GM23248 (cell line): Measurements from ENCODE around the gene CFAP299. TPM values are rescaled to one million over a fixed set of nuclear protein-coding genes. Genes with fewer than 3 reads are reported as not detected.

ENCODE experiments used
- DNase-seq: peaks from one replicate; pipeline ENCODE4 v3.0.0-alpha.2; 2015
- H2AFZ ChIP-seq: fragments of 200-600 bp; sonication (generic); 2 replicates; pipeline ENCODE4 v1.6.1; 2016; ENCODE audit warnings: antibody characterized with exemption
- H3F3A ChIP-seq: fragments of 200-600 bp; sonication (generic); 2 replicates; pipeline ENCODE4 v1.6.1; 2016; ENCODE audit warnings: mild to moderate bottlenecking, antibody characterized with exemption, mixed run types; ENCODE audit not compliant: insufficient read depth
- H3K27ac ChIP-seq: fragments of 200-600 bp; sonication (generic); 2 replicates; pipeline ENCODE4 v1.5.1; 2016; ENCODE audit warnings: mild to moderate bottlenecking
- H3K27me3 ChIP-seq: fragments of 200-600 bp; sonication (generic); replicated peaks from 2 replicates; pipeline ENCODE4 v1.6.1; 2016; ENCODE audit warnings: mild to moderate bottlenecking; ENCODE audit not compliant: insufficient read depth
- H3K36me3 ChIP-seq: fragments of 200-600 bp; sonication (generic); 2 replicates; pipeline ENCODE4 v1.6.1; 2016; ENCODE audit warnings: low read depth, mild to moderate bottlenecking
- H3K4me1 ChIP-seq: fragments of 200-600 bp; sonication (generic); 2 replicates; pipeline ENCODE4 v1.6.1; 2016; ENCODE audit warnings: mild to moderate bottlenecking; ENCODE audit not compliant: insufficient read depth
- H3K4me2 ChIP-seq: fragments of 200-600 bp; sonication (generic); one replicate; pipeline ENCODE4 v1.6.1; 2016; ENCODE audit warnings: mild to moderate bottlenecking; ENCODE audit not compliant: unreplicated experiment
- H3K4me3 ChIP-seq: fragments of 200-600 bp; sonication (generic); 2 replicates; pipeline ENCODE4 v1.5.1; 2016; ENCODE audit warnings: mild to moderate bottlenecking
- H3K79me2 ChIP-seq: fragments of 200-600 bp; sonication (generic); 2 replicates; pipeline ENCODE4 v1.6.1; 2016; ENCODE audit warnings: mild to moderate bottlenecking; ENCODE audit not compliant: insufficient read depth
- H3K9ac ChIP-seq: fragments of 200-600 bp; sonication (generic); 2 replicates; pipeline ENCODE4 v1.6.1; 2016; ENCODE audit warnings: mild to moderate bottlenecking
- H3K9me2 ChIP-seq: fragments of 200-600 bp; sonication (generic); 2 replicates; pipeline ENCODE4 v1.6.1; 2016; ENCODE audit warnings: mixed run types, mild to moderate bottlenecking, moderate library complexity; ENCODE audit not compliant: insufficient read depth
- H3K9me3 ChIP-seq: fragments of 200-600 bp; sonication (generic); one replicate; pipeline ENCODE4 v1.6.1; 2017; ENCODE audit warnings: low read depth
- H4K20me1 ChIP-seq: fragments of 200-600 bp; sonication (generic); 2 replicates; pipeline ENCODE4 v1.6.0; 2016; ENCODE audit not compliant: insufficient read depth
- EZH2 ChIP-seq: fragments of 200-600 bp; sonication (generic); IDR thresholded peaks from 2 replicates; pipeline ENCODE4 v1.6.1; 2018; ENCODE audit warnings: antibody characterized with exemption, mild to moderate bottlenecking; ENCODE audit not compliant: insufficient read depth, poor library complexity, severe bottlenecking
- EZH2phosphoT487 ChIP-seq: fragments of 200-600 bp; sonication (generic); IDR thresholded peaks from 2 replicates; pipeline ENCODE4 v1.6.1; 2018; ENCODE audit warnings: antibody characterized with exemption, moderate library complexity, mild to moderate bottlenecking, low read depth; ENCODE audit not compliant: insufficient read depth
- WGBS, 2 experiments: methylation state at CpG; one replicate each; pipeline ENCODE4 v1.1.6; 2015 to 2017; ENCODE audit warnings: low lambda C conversion rate in 2 of 2, low coverage in 1 of 2; ENCODE audit errors: missing lambda C conversion rate in 2 of 2; 5-methylcytosine and 5-hydroxymethylcytosine counted together
- in situ Hi-C: fragments of 300-500 bp; cut with MboI; formaldehyde crosslinking; loops from 2 replicates; pipeline ENCODE4 v1.15.0; 2020
- polyA plus RNA-seq: library from polyadenylated mRNA; unstranded; fragments of >200 nt; fragmentation: Nextera tagmentation; extraction: Ambion mirVana; gene quantifications from 2 replicates; pipeline ENCODE4 v1.2.1, GENCODE V29; 2016
- total RNA-seq: library from RNA; depleted of rRNA; stranded (reverse); fragments of >200 nt; shearing (Covaris generic); gene quantifications from 2 replicates; pipeline ENCODE4 v1.2.3, GENCODE V29; 2014

Gene CFAP299
- total and polyA plus RNA-seq, 2 experiments from 2014 or later, result 1.0 to 1.1 TPM

DNA sequence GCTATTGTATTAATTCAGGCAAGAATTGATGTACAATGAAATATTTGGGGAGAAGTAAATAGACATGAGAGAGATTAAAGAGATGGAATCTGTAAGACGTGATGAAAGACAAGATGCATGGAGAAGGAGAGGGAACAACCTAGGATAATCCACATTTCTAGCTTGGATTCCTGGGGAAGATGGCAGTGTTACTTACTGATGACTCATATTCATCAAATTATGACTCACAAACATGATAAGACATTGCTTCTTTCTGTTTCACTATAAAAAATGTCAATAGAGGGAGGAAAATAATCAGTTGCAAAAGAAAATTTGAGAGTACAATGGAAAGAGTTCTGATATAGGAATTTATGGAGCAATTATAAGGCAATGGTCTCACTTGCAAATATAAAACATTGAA, 590.9 kb downstream of the CFAP299 start:
- Histone ChIP-seq H3K36me3 (no peaks in the 10 kb centered on the region), H3K4me1 (0 out of 2 replicates have a peak, but pooled peaks cover 6% of the 10 kb centered on the region), H2AFZ (no peak overlapping the region), H3K9ac (no peak overlapping the region), H3K4me2 (no peak overlapping the region), H3K9me3 (no peaks in the 10 kb centered on the region), H3F3A (no peaks in the 10 kb centered on the region), H3K27ac (no peak overlapping the region), H3K9me2 (no peaks in the 10 kb centered on the region), H3K27me3 (no peaks in the 10 kb centered on the region), H3K4me3 (no peak overlapping the region), H3K79me2 (no peaks in the 10 kb centered on the region), H4K20me1 (no peaks in the 10 kb centered on the region)
- in situ Hi-C loops, result no loop called here
- DNase-seq, result peak; percentile 24
- WGBS, 2 experiments, result 100% methylated on average over 1 of the region's 1 CpG
- TF ChIP-seq EZH2phosphoT487, result no peak

DNA sequence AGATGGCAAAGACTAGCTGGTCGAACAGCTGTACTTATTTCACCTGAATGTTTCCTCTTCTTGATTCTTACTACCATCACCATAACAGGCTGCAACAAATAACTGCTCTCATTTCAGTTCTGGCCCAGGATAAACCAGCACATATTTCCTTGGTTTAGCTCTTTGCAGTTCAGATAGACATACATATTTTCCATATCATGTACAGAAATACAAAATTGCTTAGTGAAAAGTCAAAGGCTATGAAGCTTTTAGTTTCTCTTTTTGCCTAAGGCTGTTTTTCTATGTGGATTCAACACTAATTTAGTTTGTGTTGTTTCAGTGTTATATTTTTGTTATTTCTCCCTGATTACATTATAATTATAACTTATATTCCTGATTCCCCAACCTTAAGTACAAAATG, 591.4 kb downstream of the CFAP299 start:
- no peaks in the 10 kb centered on the region for H3K79me2 ChIP-seq
- no peak overlapping the region for H2AFZ ChIP-seq
- DNase-seq, result no peak
- no peak overlapping the region for H3K27ac ChIP-seq
- no peaks in the 10 kb centered on the region for H3K36me3 ChIP-seq
- WGBS, 2 experiments, result 88 to 90% methylated on average over 1 of the region's 1 CpG
- in situ Hi-C loops, result no loop called here
- H4K20me1 ChIP-seq, result no peaks in the 10 kb centered on the region
- H3K4me1 ChIP-seq, result 0 out of 2 replicates have a peak, but pooled peaks cover 6% of the 10 kb centered on the region
- H3K4me2 ChIP-seq, result no peak overlapping the region
- TF ChIP-seq EZH2phosphoT487 (no peak), EZH2 (no peak)
- no peaks in the 10 kb centered on the region for H3K27me3 ChIP-seq
- no peaks in the 10 kb centered on the region for H3K9me3 ChIP-seq
- no peaks in the 10 kb centered on the region for H3K9me2 ChIP-seq
- no peak overlapping the region for H3K9ac ChIP-seq
- no peak overlapping the region for H3K4me3 ChIP-seq
- H3F3A ChIP-seq, result no peaks in the 10 kb centered on the region

DNA sequence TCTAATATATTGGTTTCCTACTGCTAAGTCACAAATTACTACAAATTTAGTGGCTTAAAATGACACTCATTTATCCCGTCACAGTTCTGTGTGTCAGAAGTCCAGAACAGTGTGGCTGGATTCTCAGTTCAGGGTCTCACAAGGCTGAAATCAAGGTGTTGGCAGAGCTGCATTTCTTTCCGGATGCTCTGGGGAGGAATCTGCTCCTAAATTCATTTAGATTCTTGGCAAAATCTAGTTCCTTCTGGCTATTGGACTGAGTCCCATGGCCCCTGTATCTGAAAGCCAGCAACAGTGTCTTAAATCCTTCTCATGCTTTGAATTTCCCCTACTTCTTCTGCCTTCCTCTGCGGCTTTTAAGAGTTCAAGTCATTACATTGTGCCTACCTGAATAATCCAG, 591.9 kb downstream of the CFAP299 start:
- Histone ChIP-seq H3K9me2 (no peaks in the 10 kb centered on the region), H3K27ac (no peak overlapping the region), H2AFZ (no peak overlapping the region), H3K4me3 (no peak overlapping the region), H3F3A (no peaks in the 10 kb centered on the region), H3K27me3 (no peaks in the 10 kb centered on the region), H3K9ac (no peak overlapping the region), H3K4me1 (0 out of 2 replicates have a peak, but pooled peaks cover 6% of the 10 kb centered on the region), H3K9me3 (no peaks in the 10 kb centered on the region), H4K20me1 (no peaks in the 10 kb centered on the region), H3K4me2 (no peak overlapping the region), H3K79me2 (no peaks in the 10 kb centered on the region), H3K36me3 (no peaks in the 10 kb centered on the region)
- TF ChIP-seq EZH2phosphoT487, result no peak
- TF ChIP-seq EZH2, result no peak
- in situ Hi-C loops, result no loop called here
- 78 to 84% methylated on average over 3 of the region's 3 CpGs for WGBS, 2 experiments
- DNase-seq, result no peak

DNA sequence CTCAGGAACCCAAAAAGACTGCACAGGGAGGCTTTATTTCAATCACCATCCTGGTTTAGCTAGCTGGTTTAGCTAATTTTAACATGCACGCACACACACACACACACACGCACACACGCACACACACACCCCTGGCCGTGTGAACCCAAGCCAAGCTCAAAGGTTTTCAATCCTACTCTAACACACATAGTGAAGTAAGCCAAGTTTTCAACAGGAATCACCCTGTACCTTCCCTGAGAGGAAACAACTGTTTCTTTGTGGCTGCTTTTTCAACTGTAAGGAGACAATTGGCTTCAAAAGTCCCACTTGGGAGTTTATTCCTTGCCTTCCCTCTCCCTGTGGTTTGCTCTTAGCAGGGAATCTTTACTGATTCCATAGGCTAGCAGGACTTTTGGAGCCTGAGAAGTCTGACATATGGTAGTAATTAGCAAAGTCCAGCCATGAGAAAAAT, 596.1 kb downstream of the CFAP299 start:
- H3K79me2 ChIP-seq, result no peaks in the 10 kb centered on the region
- no peaks in the 10 kb centered on the region for H3K9me3 ChIP-seq
- TF ChIP-seq EZH2phosphoT487 (no peak), EZH2 (no peak)
- H3K9me2 ChIP-seq, result no peaks in the 10 kb centered on the region
- in situ Hi-C loops, result no loop called here
- no peak overlapping the region for H3K9ac ChIP-seq
- H3F3A ChIP-seq, result no peaks in the 10 kb centered on the region
- no peak overlapping the region for H3K4me3 ChIP-seq
- H3K36me3 ChIP-seq, result no peaks in the 10 kb centered on the region
- no peak overlapping the region for H3K27ac ChIP-seq
- WGBS, 2 experiments, result 64 to 67% methylated on average over 4 of the region's 4 CpGs
- DNase-seq, result peak; percentile 4
- H2AFZ ChIP-seq, result no peak overlapping the region
- H4K20me1 ChIP-seq, result no peaks in the 10 kb centered on the region
- no peak overlapping the region for H3K4me2 ChIP-seq
- no peaks in the 10 kb centered on the region for H3K27me3 ChIP-seq
- 0 out of 2 replicates have a peak, but pooled peaks cover 6% of the 10 kb centered on the region for H3K4me1 ChIP-seq

DNA sequence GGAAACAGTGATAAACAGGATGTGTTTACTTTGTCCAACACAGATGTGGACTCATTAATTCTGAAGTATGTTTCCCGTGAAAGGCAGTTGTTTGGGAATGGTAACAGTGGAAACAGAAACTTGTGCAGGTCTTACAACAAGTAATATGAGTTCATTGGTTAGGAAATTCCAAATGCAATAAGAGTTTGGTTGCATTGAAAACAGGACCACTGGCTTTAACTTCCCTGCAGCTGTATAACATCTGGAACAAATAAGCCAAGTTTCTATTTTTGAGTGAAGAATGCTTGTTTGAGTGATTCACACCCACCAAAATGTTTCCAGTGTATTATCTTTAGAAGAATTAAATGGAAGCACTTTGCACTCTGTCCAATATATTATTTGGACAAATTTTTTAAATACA, 612.6 kb downstream of the CFAP299 start:
- Histone ChIP-seq H3K27ac (no peak overlapping the region), H2AFZ (no peak overlapping the region), H3F3A (no peaks in the 10 kb centered on the region), H3K9ac (no peak overlapping the region), H4K20me1 (no peaks in the 10 kb centered on the region), H3K4me3 (no peak overlapping the region), H3K79me2 (no peaks in the 10 kb centered on the region), H3K36me3 (no peaks in the 10 kb centered on the region), H3K4me2 (peak overlapping the region; percentile 32), H3K27me3 (no peaks in the 10 kb centered on the region), H3K4me1 (peaks cover 20% of the 10 kb centered on the region), H3K9me3 (no peaks in the 10 kb centered on the region), H3K9me2 (no peaks in the 10 kb centered on the region)
- 0 to 3% methylated on average over 1 of the region's 1 CpG for WGBS, 2 experiments
- no peak for TF ChIP-seq EZH2phosphoT487
- no peak for TF ChIP-seq EZH2
- peak; percentile 24 for DNase-seq
- in situ Hi-C loops, result no loop called here
